HCT116 (cell line): ENCODE data around the gene CLDN10. TPM values are rescaled to one million over a fixed set of nuclear protein-coding genes. Genes with fewer than 3 reads are reported as not detected.

Experiments used
- ATAC-seq: fragments of 200-7000 bp; cut with Tn5 transposase; 2 replicates; pipeline ENCODE4 v1.9.1; 2020; ENCODE audit warnings: mild to moderate bottlenecking, moderate library complexity
- BruUV-seq: library from RNA; stranded (reverse); fragments of 400-500 nt; replicated peaks from 2 replicates; lab custom pipeline; 2021; lab: Mats Ljungman, UMichigan
- CTCF ChIA-PET: fragments of 300-600 bp; sonication (Branson Sonifier 250); formaldehyde crosslinking; loops from one replicate; lab custom pipeline; 2021; ENCODE audit warnings: antibody characterized with exemption; lab: Charles Lee
- POLR2A ChIA-PET: fragments of 300-600, 350-600 bp; sonication (Branson Sonifier 250); formaldehyde crosslinking; loops from one replicate; lab custom pipeline; 2021; ENCODE audit warnings: antibody characterized with exemption; lab: Charles Lee
- RAD21 ChIA-PET, 2 experiments: fragments of 300-600 bp; sonication (Branson Sonifier 250); formaldehyde crosslinking; loops; one replicate each; lab custom pipeline; 2023; ENCODE audit warnings: low total read pairs in 2 of 2; ENCODE audit not compliant: uncharacterized antibody in 2 of 2, unreplicated experiment in 2 of 2, low non-redundant PET in 1 of 2; lab: Charles Lee
- DNase-seq: peaks from one replicate; pipeline ENCODE4 v3.0.0-alpha.2; 2010; ENCODE audit warnings: low read depth, low spot score
- H2AFZ ChIP-seq: fragments of 200-600 bp; shearing (Covaris generic), sonication (generic); 2 replicates; pipeline ENCODE4 v1.6.1; 2017; ENCODE audit warnings: low read depth, mixed run types, mixed read lengths, antibody characterized with exemption, low read length; ENCODE audit not compliant: poor library complexity, severe bottlenecking
- H3K27ac ChIP-seq: 2 replicates; pipeline ENCODE4 v1.5.1; 2012; ENCODE audit warnings: low read depth, low read length
- H3K27me3 ChIP-seq: fragments of 200-600 bp; sonication (generic); 2 replicates; pipeline ENCODE4 v1.6.1; 2016; ENCODE audit warnings: mixed run types, low read length, mixed read lengths; ENCODE audit not compliant: insufficient read depth
- H3K36me3 ChIP-seq, 2 experiments: fragments of 200-500 bp in 1 of 2; fragments of 200-600 bp in 1 of 2; sonication (Bioruptor generic) in 1 of 2; sonication (generic) in 1 of 2; 2 replicates each; pipeline versions ENCODE4 v1.5.1 to v1.6.1; 2014 to 2016; ENCODE audit warnings: low read length in 2 of 2, inconsistent platforms in 1 of 2, mixed read lengths in 1 of 2, mixed run types in 1 of 2; ENCODE audit not compliant: insufficient read depth in 2 of 2, control insufficient read depth in 1 of 2
- H3K4me1 ChIP-seq, 2 experiments: fragments of 200-600 bp in 1 of 2; sonication (generic) in 1 of 2; 2 replicates each; pipeline versions ENCODE4 v1.5.1 to v1.6.1; 2012 to 2017; ENCODE audit warnings: low read length in 2 of 2, inconsistent platforms in 1 of 2, mild to moderate bottlenecking in 1 of 2, mixed read lengths in 1 of 2, mixed run types in 1 of 2, moderate library complexity in 1 of 2; ENCODE audit not compliant: insufficient read depth in 2 of 2, control insufficient read depth in 1 of 2
- H3K4me2 ChIP-seq: fragments of 200-600 bp; sonication (generic); 2 replicates; pipeline ENCODE4 v1.6.1; 2017; ENCODE audit warnings: mixed run types, low read length, mixed read lengths
- H3K4me3 ChIP-seq, 2 experiments: fragments of 200-600 bp in 1 of 2; sonication (generic) in 1 of 2; replicated peaks in 1 of 2; 2 replicates each; pipeline ENCODE4 v1.5.1; 2011 to 2016; ENCODE audit warnings: low read length in 2 of 2, control low read depth in 1 of 2, low read depth in 1 of 2, mild to moderate bottlenecking in 1 of 2, mixed read lengths in 1 of 2, mixed run types in 1 of 2
- H3K79me2 ChIP-seq: fragments of 200-600 bp; sonication (generic); 2 replicates; pipeline ENCODE4 v1.6.1; 2017; ENCODE audit warnings: mild to moderate bottlenecking, mixed run types, low read length, moderate library complexity, mixed read lengths; ENCODE audit not compliant: insufficient read depth
- H3K9ac ChIP-seq: fragments of 200-600 bp; sonication (generic); 2 replicates; pipeline ENCODE4 v1.6.1; 2016; ENCODE audit warnings: low read length, mixed read lengths
- H3K9me2 ChIP-seq: fragments of 200-600 bp; sonication (generic), shearing (Covaris generic); 2 replicates; pipeline ENCODE4 v1.6.1; 2017; ENCODE audit warnings: mixed run types, mild to moderate bottlenecking, moderate library complexity; ENCODE audit not compliant: insufficient read depth
- H3K9me3 ChIP-seq, 2 experiments: fragments of 200-500 bp in 1 of 2; fragments of 200-600 bp in 1 of 2; sonication (Bioruptor generic) in 1 of 2; sonication (generic) in 1 of 2; 2 replicates each; pipeline ENCODE4 v1.6.1; 2014 to 2017; ENCODE audit warnings: low read length in 2 of 2, mixed read lengths in 2 of 2, inconsistent platforms in 1 of 2, low read depth in 1 of 2, mild to moderate bottlenecking in 1 of 2, mixed run types in 1 of 2, moderate library complexity in 1 of 2; ENCODE audit not compliant: control insufficient read depth in 1 of 2, insufficient read depth in 1 of 2
- H4K20me1 ChIP-seq: fragments of 200-600 bp; sonication (generic), shearing (Covaris generic); 2 replicates; pipeline ENCODE4 v1.6.1; 2017; ENCODE audit warnings: mixed run types, mild to moderate bottlenecking, moderate library complexity; ENCODE audit not compliant: insufficient read depth
- ATF3 ChIP-seq: IDR thresholded peaks from 2 replicates; pipeline ENCODE4 v1.6.1; 2012
- CBX3 ChIP-seq: IDR thresholded peaks from 2 replicates; pipeline ENCODE4 v1.6.1; 2012; ENCODE audit warnings: low read depth
- CEBPB ChIP-seq: IDR thresholded peaks from 2 replicates; pipeline ENCODE4 v1.6.1; 2012; ENCODE audit warnings: low read depth
- CTCF ChIP-seq, 3 experiments: fragments of 200-600 bp in 1 of 3; sonication (generic) in 1 of 3; IDR thresholded peaks in 2 of 3; conservative IDR thresholded peaks in 1 of 3; 2 replicates each; pipeline ENCODE4 v1.5.1; 2012 to 2017; ENCODE audit warnings: low read depth in 2 of 3, low read length in 2 of 3, antibody characterized with exemption in 1 of 3, borderline replicate concordance in 1 of 3, control low read depth in 1 of 3, mild to moderate bottlenecking in 1 of 3, mixed read lengths in 1 of 3, mixed run types in 1 of 3, moderate library complexity in 1 of 3; ENCODE audit not compliant: insufficient read depth in 1 of 3
- EGR1 ChIP-seq: IDR thresholded peaks from 2 replicates; pipeline ENCODE4 v1.6.1; 2012; ENCODE audit warnings: low read depth
- EZH2 ChIP-seq: fragments of 200-600 bp; sonication (generic); IDR thresholded peaks from 2 replicates; pipeline ENCODE4 v1.6.1; 2017; ENCODE audit warnings: antibody characterized with exemption, mixed run types
- EZH2phosphoT487 ChIP-seq: fragments of 200-600 bp; IDR thresholded peaks from 2 replicates; pipeline ENCODE4 v1.6.1; 2018; ENCODE audit warnings: antibody characterized with exemption, borderline replicate concordance
- FOSL1 ChIP-seq: IDR thresholded peaks from 2 replicates; pipeline ENCODE4 v1.6.1; 2012; ENCODE audit warnings: low read depth
- JUND ChIP-seq: IDR thresholded peaks from 2 replicates; pipeline ENCODE4 v1.6.1; 2012
- MAX ChIP-seq: IDR thresholded peaks from 2 replicates; pipeline ENCODE4 v1.6.1; 2012
- POLR2AphosphoS5 ChIP-seq: IDR thresholded peaks from 2 replicates; pipeline ENCODE4 v1.6.1; 2011; ENCODE audit warnings: mild to moderate bottlenecking, low read depth, low read length, moderate library complexity
- REST ChIP-seq: IDR thresholded peaks from 2 replicates; pipeline ENCODE4 v1.6.1; 2012; ENCODE audit warnings: low read depth
- SIN3A ChIP-seq: IDR thresholded peaks from 2 replicates; pipeline ENCODE4 v1.6.1; 2012; ENCODE audit warnings: low read depth
- SRF ChIP-seq: IDR thresholded peaks from 2 replicates; pipeline ENCODE4 v1.6.1; 2012; ENCODE audit warnings: low read depth
- TCF7L2 ChIP-seq: IDR thresholded peaks from 2 replicates; pipeline ENCODE4 v1.7.0; 2011; ENCODE audit warnings: borderline replicate concordance, inconsistent platforms; ENCODE audit not compliant: insufficient read depth, insufficient read length; ENCODE audit errors: extremely low read depth
- ZFX ChIP-seq: fragments of 450-650 bp; IDR thresholded peaks from 2 replicates; pipeline ENCODE4 v1.6.1; 2017
- ZNF274 ChIP-seq: fragments of 200-500 bp; sonication (Bioruptor generic); IDR thresholded peaks from 2 replicates; pipeline ENCODE4 v1.6.1; 2014; ENCODE audit warnings: mild to moderate bottlenecking, low read depth, low read length, inconsistent platforms
- intact Hi-C: fragments of 100-400 bp; cut with micrococcal nuclease; formaldehyde crosslinking; loops from 2 replicates; pipeline ENCODE4 v1.10.0; 2022
- total RNA-seq: library from RNA; stranded (reverse); gene quantifications from one replicate; pipeline ENCODE4 v1.2.1, GENCODE V29; 2021; ENCODE audit not compliant: unreplicated experiment

The CLDN10 gene
- total RNA-seq, 1 experiment from 2014 or later: not detected

- H3K27me3 ChIP-seq: no peaks in the 10 kb centered on the region
- no peak overlapping the region for H3K4me2 ChIP-seq
- intact Hi-C loops: loop anchor here (5.0 to 10.0 kb wide), 2 partner anchors 595 to 1347 kb away; no protein-coding TSS in a partner anchor
- H3K79me2 ChIP-seq: no peaks in the 10 kb centered on the region
- CTCF ChIA-PET: interaction anchor here (1.2 to 1.6 kb wide), 2 partner anchors 40 to 214 kb away, joined by 5 to 7 read pairs; no protein-coding TSS in a partner anchor
- TF ChIP-seq ZNF274 (no peak), MAX (no peak), CEBPB (no peak), POLR2AphosphoS5 (no peak), JUND (no peak), REST (no peak), EGR1 (no peak), TCF7L2 (no peak), SRF (no peak), FOSL1 (no peak), EZH2 (no peak), SIN3A (no peak), EZH2phosphoT487 (no peak), CBX3 (no peak), ZFX (no peak), ATF3 (no peak), CTCF (IDR thresholded peaks at IDR 0.05 in 2 of 3, conservative IDR thresholded peaks at IDR 0.05 in 1 of 3; ENCODE audit: borderline replicate concordance in 1 of 3, insufficient read depth in 1 of 3, low read depth in 2 of 3, low read length in 2 of 3) (no peak)
- no peaks in the 10 kb centered on the region for H3K4me1 ChIP-seq
- POLR2A ChIA-PET: no interaction called here
- RAD21 ChIA-PET: no interaction called here
- DNase-seq (no peak), ATAC-seq (no peak)
- H2AFZ ChIP-seq: no peak overlapping the region
- no peaks in the 10 kb centered on the region for H4K20me1 ChIP-seq
- no peaks in the 10 kb centered on the region for H3K9me2 ChIP-seq
- no peak overlapping the region for H3K27ac ChIP-seq
- no peak overlapping the region for H3K9ac ChIP-seq
- no peaks in the 10 kb centered on the region for H3K36me3 ChIP-seq
- no peak overlapping the region for H3K4me3 ChIP-seq
- no TSS peak for BruUV-seq
- no peaks in the 10 kb centered on the region for H3K9me3 ChIP-seq
Measured at GRCh38 chr13:95620030-95620824, 67.7 kb downstream of the CLDN10 start.
